VCaP (cell line): Measurements from ENCODE around the gene FMN1.

Source experiments
- H3K27ac ChIP-seq: fragments of 450-650 bp; 2 replicates; pipeline ENCODE4 v1.5.1; 2017
- CTCF ChIP-seq: fragments of 450-650 bp; conservative IDR thresholded peaks from 2 replicates; pipeline ENCODE4 v1.5.1; 2017; ENCODE audit warnings: mild to moderate bottlenecking, moderate library complexity

Gene FMN1

GRCh38 chr15:32828507-32829186 lies 365.9 kb downstream of the FMN1 start:
- TF ChIP-seq CTCF, result no peak
- H3K27ac ChIP-seq, result no peak overlapping the region

- TF ChIP-seq CTCF, result no peak
- H3K27ac ChIP-seq, result peak overlapping the region; percentile 90
Measured at GRCh38 chr15:32826685-32827084, 367.8 kb downstream of the FMN1 start.

GRCh38 chr15:32825219-32825618 lies 369.3 kb downstream of the FMN1 start:
- H3K27ac ChIP-seq, result peak overlapping the region; percentile 90
- TF ChIP-seq CTCF, result no peak

GRCh38 chr15:32824777-32825176 lies 369.7 kb downstream of the FMN1 start:
- H3K27ac ChIP-seq, result peak overlapping the region; percentile 90
- TF ChIP-seq CTCF, result no peak

GRCh38 chr15:32823750-32824149 lies 370.8 kb downstream of the FMN1 start:
- TF ChIP-seq CTCF, result no peak
- peak overlapping the region; percentile 90 for H3K27ac ChIP-seq

GRCh38 chr15:32822739-32823138 lies 371.8 kb downstream of the FMN1 start:
- H3K27ac ChIP-seq, result peak overlapping the region; percentile 90
- TF ChIP-seq CTCF, result no peak

- TF ChIP-seq CTCF, result no peak
- no peak overlapping the region for H3K27ac ChIP-seq
Measured at GRCh38 chr15:32819448-32819847, 375.1 kb downstream of the FMN1 start.
